Loucy (cell line): ENCODE measurements around the gene GPT2.

Source experiments
- EZH2phosphoT487 ChIP-seq: fragments of 200-600 bp; IDR thresholded peaks from 2 replicates; pipeline ENCODE4 v1.6.1; 2018; ENCODE audit warnings: antibody characterized with exemption, mild to moderate bottlenecking, moderate library complexity, borderline replicate concordance
- TF ChIP-seq, protein P1 (sequence below): fragments of 200-600 bp; sonication (generic); conservative IDR thresholded peaks from 2 replicates; pipeline ENCODE4 v1.5.1; 2014; ENCODE audit warnings: mild to moderate bottlenecking, antibody characterized with exemption, low read length

DNA sequence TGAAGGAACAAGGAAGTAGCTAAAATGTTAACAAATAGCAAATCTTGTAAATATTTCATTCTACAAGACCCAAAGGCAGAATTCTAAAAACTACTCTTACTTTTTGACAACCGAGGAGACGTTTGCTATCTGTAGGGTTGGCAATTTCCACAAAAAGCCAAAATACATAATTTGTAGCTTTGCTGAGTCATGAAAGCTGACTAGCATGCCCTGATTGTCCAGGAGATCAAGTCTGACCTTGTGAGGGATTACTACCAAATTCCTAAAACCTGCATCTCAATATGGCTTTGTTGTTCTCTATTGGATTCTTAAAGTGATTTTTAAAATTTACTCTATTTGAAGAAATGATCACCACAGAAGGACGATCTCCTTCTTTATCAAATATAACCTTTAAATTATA lies 78.5 kb downstream of the GPT2 start:
- TF ChIP-seq, protein P1, sequence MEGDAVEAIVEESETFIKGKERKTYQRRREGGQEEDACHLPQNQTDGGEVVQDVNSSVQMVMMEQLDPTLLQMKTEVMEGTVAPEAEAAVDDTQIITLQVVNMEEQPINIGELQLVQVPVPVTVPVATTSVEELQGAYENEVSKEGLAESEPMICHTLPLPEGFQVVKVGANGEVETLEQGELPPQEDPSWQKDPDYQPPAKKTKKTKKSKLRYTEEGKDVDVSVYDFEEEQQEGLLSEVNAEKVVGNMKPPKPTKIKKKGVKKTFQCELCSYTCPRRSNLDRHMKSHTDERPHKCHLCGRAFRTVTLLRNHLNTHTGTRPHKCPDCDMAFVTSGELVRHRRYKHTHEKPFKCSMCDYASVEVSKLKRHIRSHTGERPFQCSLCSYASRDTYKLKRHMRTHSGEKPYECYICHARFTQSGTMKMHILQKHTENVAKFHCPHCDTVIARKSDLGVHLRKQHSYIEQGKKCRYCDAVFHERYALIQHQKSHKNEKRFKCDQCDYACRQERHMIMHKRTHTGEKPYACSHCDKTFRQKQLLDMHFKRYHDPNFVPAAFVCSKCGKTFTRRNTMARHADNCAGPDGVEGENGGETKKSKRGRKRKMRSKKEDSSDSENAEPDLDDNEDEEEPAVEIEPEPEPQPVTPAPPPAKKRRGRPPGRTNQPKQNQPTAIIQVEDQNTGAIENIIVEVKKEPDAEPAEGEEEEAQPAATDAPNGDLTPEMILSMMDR: no peak
- no peak for TF ChIP-seq EZH2phosphoT487
